OCI-LY7 (cell line): ENCODE results near the gene LRRC8C.

Experiments
- CTCF ChIP-seq: fragments of 200-600 bp; sonication (generic); conservative IDR thresholded peaks from 2 replicates; pipeline ENCODE4 v1.5.1; 2014; ENCODE audit warnings: mild to moderate bottlenecking, antibody characterized with exemption, low read length, moderate library complexity, mixed read lengths
- EZH2phosphoT487 ChIP-seq: fragments of 200-600 bp; sonication (generic); IDR thresholded peaks from 2 replicates; pipeline ENCODE4 v1.6.1; 2018; ENCODE audit warnings: low read depth, borderline replicate concordance, mild to moderate bottlenecking, mixed run types, antibody characterized with exemption, low read length, moderate library complexity, mixed read lengths

- no peak for TF ChIP-seq CTCF
- no peak for TF ChIP-seq EZH2phosphoT487
These were observed 100.8 kb downstream of the LRRC8C start for GRCh38 chr1:89733748-89734147.
